WTC11 (cell line): ENCODE data around the gene GPR84. TPM values are rescaled to one million over a fixed set of nuclear protein-coding genes. Genes with fewer than 3 reads are reported as not detected.

Experiments used
- ATAC-seq: fragments of 200-7000 bp; cut with Tn5 transposase; 2 replicates; pipeline ENCODE4 v1.10.0; 2021; ENCODE audit warnings: mild to moderate bottlenecking, moderate library complexity
- CTCF ChIA-PET: fragments of 300-600 bp; sonication (Branson Sonifier 250); formaldehyde crosslinking; loops from one replicate; lab custom pipeline; 2021; ENCODE audit warnings: antibody characterized with exemption; lab: Charles Lee
- POLR2A ChIA-PET: fragments of 350-600 bp; sonication (Branson Sonifier 250); formaldehyde crosslinking; loops from one replicate; lab custom pipeline; 2021; ENCODE audit warnings: antibody characterized with exemption; lab: Charles Lee
- DNase-seq: peaks from one replicate; pipeline ENCODE4 v3.0.0; 2021; ENCODE audit warnings: low spot score
- H3K27ac Mint-ChIP-seq: 2 replicates; pipeline ENCODE4 v1.8.0; 2021; ENCODE audit warnings: mixed read lengths
- H3K27me3 Mint-ChIP-seq: 2 replicates; pipeline ENCODE4 v1.8.0; 2021; ENCODE audit warnings: low read depth, mild to moderate bottlenecking, moderate library complexity, mixed read lengths
- H3K36me3 Mint-ChIP-seq: 2 replicates; pipeline ENCODE4 v1.8.0; 2021; ENCODE audit warnings: mixed read lengths
- H3K4me1 Mint-ChIP-seq: 2 replicates; pipeline ENCODE4 v1.8.0; 2022; ENCODE audit warnings: mixed read lengths
- H3K4me3 Mint-ChIP-seq: 2 replicates; pipeline ENCODE4 v1.8.0; 2021; ENCODE audit warnings: mild to moderate bottlenecking, moderate library complexity, mixed read lengths
- H3K9me3 Mint-ChIP-seq: 2 replicates; pipeline ENCODE4 v1.8.0; 2021; ENCODE audit warnings: mixed read lengths
- ARID4B ChIP-seq: sonication (generic); formaldehyde crosslinking; IDR thresholded peaks from 2 replicates; pipeline ENCODE4 v1.8.0; 2023; ENCODE audit warnings: missing genetic modification reagents, mild to moderate bottlenecking, borderline replicate concordance
- CTCF ChIP-seq: fragments of 200-600 bp; IDR thresholded peaks from 2 replicates; pipeline ENCODE4 v1.8.0; 2022; ENCODE audit warnings: antibody characterized with exemption
- E2F1 ChIP-seq: sonication (generic); formaldehyde crosslinking; IDR thresholded peaks from 2 replicates; pipeline ENCODE4 v1.8.0; 2022; ENCODE audit warnings: mild to moderate bottlenecking, missing genetic modification reagents
- ETV6 ChIP-seq: sonication (generic); formaldehyde crosslinking; IDR thresholded peaks from 2 replicates; pipeline ENCODE4 v1.8.1; 2022; ENCODE audit warnings: mild to moderate bottlenecking, missing genetic modification reagents
- HMGA2 ChIP-seq: fragments of 250-450 bp; sonication (Bioruptor Pico); IDR thresholded peaks from 2 replicates; pipeline ENCODE4 v1.4.0; 2021; ENCODE audit warnings: mild to moderate bottlenecking, moderate library complexity
- IRF1 ChIP-seq: sonication (generic); formaldehyde crosslinking; IDR thresholded peaks from 2 replicates; pipeline ENCODE4 v1.8.0; 2023; ENCODE audit warnings: missing genetic modification reagents
- NR1H2 ChIP-seq: sonication (generic); formaldehyde crosslinking; IDR thresholded peaks from 2 replicates; pipeline ENCODE4 v1.9.0; 2021; ENCODE audit warnings: mild to moderate bottlenecking, moderate library complexity, missing genetic modification reagents
- PRRX2 ChIP-seq: fragments of 250-450 bp; sonication (Bioruptor Pico); IDR thresholded peaks from 2 replicates; pipeline ENCODE4 v1.8.0; 2021; ENCODE audit warnings: mild to moderate bottlenecking
- RELA ChIP-seq: sonication (generic); formaldehyde crosslinking; IDR thresholded peaks from 2 replicates; pipeline ENCODE4 v1.8.1; 2022; ENCODE audit warnings: missing genetic modification reagents, mild to moderate bottlenecking, borderline replicate concordance
- SMAD3 ChIP-seq: sonication (generic); formaldehyde crosslinking; IDR thresholded peaks from 2 replicates; pipeline ENCODE4 v1.8.0; 2022; ENCODE audit warnings: missing genetic modification reagents, mild to moderate bottlenecking, borderline replicate concordance
- SOX15 ChIP-seq: fragments of 250-450 bp; sonication (Bioruptor Pico); IDR thresholded peaks from 2 replicates; pipeline ENCODE4 v1.9.0; 2021; ENCODE audit warnings: mild to moderate bottlenecking
- TEAD1 ChIP-seq: sonication (generic); formaldehyde crosslinking; IDR thresholded peaks from 2 replicates; pipeline ENCODE4 v1.8.0; 2022; ENCODE audit warnings: mild to moderate bottlenecking, missing genetic modification reagents
- TP53 ChIP-seq: sonication (generic); formaldehyde crosslinking; IDR thresholded peaks from 2 replicates; pipeline ENCODE4 v1.8.1; 2023; ENCODE audit warnings: mild to moderate bottlenecking, missing genetic modification reagents
- ZMAT4 ChIP-seq: fragments of 250-450 bp; sonication (Bioruptor Pico); IDR thresholded peaks from 2 replicates; pipeline ENCODE4 v1.9.0; 2021; ENCODE audit warnings: mild to moderate bottlenecking
- ZNF281 ChIP-seq: sonication (generic); formaldehyde crosslinking; IDR thresholded peaks from 2 replicates; pipeline ENCODE4 v1.8.0; 2023; ENCODE audit warnings: mild to moderate bottlenecking, missing genetic modification reagents
- ZSCAN18 ChIP-seq: fragments of 250-450 bp; sonication (Bioruptor Pico); IDR thresholded peaks from 2 replicates; pipeline ENCODE4 v2.1.2; 2022; ENCODE audit warnings: mild to moderate bottlenecking, moderate library complexity
- total RNA-seq: library from RNA; stranded (reverse); gene quantifications from 3 replicates; pipeline ENCODE4 v1.2.3, GENCODE V29; 2021

Gene GPR84
- total RNA-seq, 1 experiment from 2014 or later: 0.13 TPM

- Mint-ChIP-seq H3K27me3 (peaks cover 4% of the 10 kb centered on the region), H3K27ac (no peak overlapping the region), H3K4me1 (peaks cover 10% of the 10 kb centered on the region), H3K4me3 (no peak overlapping the region), H3K9me3 (no peaks in the 10 kb centered on the region), H3K36me3 (no peaks in the 10 kb centered on the region)
- TF ChIP-seq HMGA2 (CRISPR knock-in tag) (no peak), ZSCAN18 (CRISPR knock-in tag) (no peak), ZMAT4 (no peak), IRF1 (CRISPR knock-in tag) (no peak), E2F1 (no peak), ARID4B (CRISPR knock-in tag) (no peak), SOX15 (CRISPR knock-in tag) (no peak), CTCF (no peak), TEAD1 (CRISPR knock-in tag) (no peak), TP53 (CRISPR knock-in tag) (no peak), ETV6 (CRISPR knock-in tag) (no peak), NR1H2 (no peak), ZNF281 (no peak), SMAD3 (CRISPR knock-in tag) (no peak), RELA (CRISPR knock-in tag) (no peak), PRRX2 (no peak)
- DNase-seq (no peak), ATAC-seq (no peak)
- CTCF ChIA-PET: interaction anchor here (0.6 to 9.1 kb wide), 30 partner anchors 9 to 664 kb away, joined by 3 to 200 read pairs (median 6); partner anchors contain the start of genes CBX5, COPZ1, HNRNPA1 and HOXC5
- POLR2A ChIA-PET: interaction anchor here (0.7 to 4.2 kb wide), 11 partner anchors 16 to 150 kb away, joined by 3 to 40 read pairs (median 4); partner anchors contain the start of genes CBX5, COPZ1, HNRNPA1 and NFE2
Measured at GRCh38 chr12:54358191-54358944, 5.9 kb downstream of the GPR84 start.
